Measurements from ENCODE around the gene DLEC1.
A peak's percentile ranks its signal among the peaks of the same experiment; 100 is the strongest.

Gene DLEC1

DNA sequence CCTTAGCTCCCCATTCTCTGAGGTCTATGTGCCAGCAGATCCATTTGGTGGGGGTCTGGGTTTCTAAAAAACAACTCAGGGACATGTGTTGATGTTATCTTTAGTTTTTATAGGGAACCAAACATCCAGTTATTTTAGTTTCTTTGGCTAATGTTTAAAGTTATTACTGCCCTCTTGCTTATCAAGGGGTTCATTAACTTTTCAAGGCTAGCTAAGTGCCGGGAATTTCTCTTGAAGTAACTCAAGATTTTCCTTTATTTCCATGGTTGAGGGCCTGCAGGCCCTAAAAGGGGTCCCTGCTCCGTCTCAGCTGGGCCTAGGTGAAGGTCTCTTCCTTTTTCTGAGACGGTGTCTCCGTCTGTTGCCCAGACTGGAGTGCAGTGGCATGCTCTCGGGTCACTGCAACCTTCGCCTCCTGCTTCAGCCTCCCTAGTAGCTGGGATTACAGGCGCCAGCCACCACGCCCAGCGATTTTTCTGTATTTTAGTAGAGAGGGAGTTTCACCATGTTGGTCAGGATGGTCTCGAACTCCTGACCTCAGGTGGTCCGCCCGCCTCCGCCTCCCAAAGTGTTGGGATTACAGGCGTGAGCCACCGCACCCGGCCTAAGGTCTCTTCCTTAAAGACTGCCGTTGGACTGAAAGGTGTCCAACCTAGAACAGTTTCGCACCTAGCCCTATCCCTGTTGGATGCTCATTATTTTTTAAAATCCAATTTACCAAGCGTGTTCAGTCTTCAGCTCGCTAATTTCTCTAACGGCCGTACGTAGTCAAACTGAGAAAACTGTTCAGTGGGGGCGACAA lies 125.0 kb downstream of the DLEC1 start:
- DNase-seq (ENCODE audit: insufficient read length, low spot score) (no peak), FAIRE-seq (no peak)
- no peak for TF ChIP-seq POLR2A (IDR thresholded peaks at IDR 0.05; ENCODE audit: low read depth, low read length)

DNA sequence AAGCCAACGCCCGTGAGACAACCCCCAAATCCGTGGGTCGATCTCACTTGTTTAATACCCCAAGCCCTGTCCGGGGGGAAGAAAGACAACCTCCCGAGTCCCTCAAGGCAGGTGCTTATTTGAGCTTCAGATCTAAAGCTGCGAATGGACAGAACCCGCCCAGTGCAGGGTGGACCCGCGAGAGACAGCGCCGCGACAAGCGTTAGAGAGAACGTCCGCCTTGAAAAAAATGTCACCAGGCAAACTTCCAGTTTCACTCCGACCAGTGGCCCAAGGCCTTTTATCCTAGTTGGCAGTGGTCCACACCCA lies 125.6 kb downstream of the DLEC1 start:
- no peak for TF ChIP-seq POLR2A (IDR thresholded peaks at IDR 0.05; ENCODE audit: low read depth, low read length)
- FAIRE-seq (no peak), DNase-seq (ENCODE audit: insufficient read length, low spot score) (no peak)

DNA sequence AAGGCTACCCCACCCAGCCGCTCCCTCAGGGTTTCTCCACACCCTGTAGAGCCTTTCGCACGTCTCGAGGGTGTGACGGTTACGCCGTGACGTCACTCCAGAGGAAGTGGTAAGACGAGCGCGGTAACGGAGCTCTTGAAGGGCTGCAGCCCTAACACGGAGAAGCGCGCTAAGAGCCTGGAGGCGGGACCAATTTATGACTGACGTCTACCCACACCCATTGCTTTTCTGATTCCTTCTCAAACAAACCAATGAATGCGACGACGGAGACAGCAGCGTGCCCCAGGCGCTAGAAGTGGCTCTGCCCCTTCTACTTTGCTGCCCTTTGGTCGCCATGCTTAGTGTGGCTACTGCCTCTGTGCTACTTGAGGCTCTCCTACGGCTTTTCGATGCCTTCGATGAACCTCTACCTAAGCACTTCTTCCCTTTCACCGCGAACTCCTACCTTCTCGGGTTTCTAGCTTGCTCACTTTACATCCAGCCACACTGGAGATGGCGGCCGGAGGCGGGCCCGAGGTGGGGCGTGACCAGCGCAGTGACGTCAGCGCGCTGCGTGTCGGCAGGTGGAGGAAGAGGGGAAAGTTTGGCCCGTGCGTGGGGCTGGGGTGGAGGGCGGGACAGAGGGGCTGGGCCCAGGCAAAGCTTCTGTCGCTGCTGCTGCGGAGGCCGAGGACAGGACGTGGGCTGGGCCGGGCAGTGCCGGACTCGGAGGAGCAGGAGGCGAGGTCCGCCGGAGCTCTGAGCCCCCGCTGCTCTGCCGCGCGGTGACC lies 126.1 kb downstream of the DLEC1 start, which contains the start of gene OXSR1:
OXSR1 (plus strand) TSS at position 586 of the 770 bp plus-strand sequence. CDS start 340 bp downstream, outside the sequence.
- TF ChIP-seq POLR2A (IDR thresholded peaks at IDR 0.05; ENCODE audit: low read depth, low read length), result peak; percentile 85
- FAIRE-seq, result peak; percentile 92
- peak; percentile 86 for DNase-seq (ENCODE audit: insufficient read length, low spot score)

DNA sequence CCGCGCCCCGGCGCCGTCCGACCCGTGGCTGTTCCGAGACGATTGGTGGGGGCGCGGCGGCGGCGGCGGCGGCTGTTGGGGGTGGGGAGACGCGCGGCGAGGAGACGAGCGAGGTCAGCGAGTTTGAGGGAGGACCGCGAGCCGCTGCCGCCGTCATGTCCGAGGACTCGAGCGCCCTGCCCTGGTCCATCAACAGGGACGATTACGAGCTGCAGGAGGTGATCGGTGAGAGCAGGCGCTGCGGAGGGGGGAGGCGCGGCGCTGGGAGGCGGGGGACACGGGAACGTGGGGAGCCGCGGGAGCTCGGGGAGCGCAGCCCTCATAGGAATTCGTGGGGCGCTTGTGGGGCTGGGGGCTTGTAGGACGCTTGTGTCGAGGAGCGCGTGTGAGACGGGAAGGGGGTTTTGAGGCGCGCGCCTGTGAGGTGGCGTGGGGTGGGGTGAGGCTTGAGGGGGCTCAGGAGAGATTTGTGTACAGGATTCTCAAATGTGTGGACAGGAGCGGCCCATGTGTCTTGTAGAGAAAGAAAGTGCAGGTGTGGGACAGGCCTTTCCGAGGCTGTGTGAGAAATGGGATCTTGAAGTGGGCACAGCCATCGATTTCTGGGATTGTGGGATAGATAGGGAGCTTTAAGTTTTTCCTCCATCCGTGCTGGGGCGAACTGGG lies 126.8 kb downstream of the DLEC1 start:
- TF ChIP-seq POLR2A (IDR thresholded peaks at IDR 0.05; ENCODE audit: low read depth, low read length), result no peak
- no peak for FAIRE-seq
- no peak for DNase-seq (ENCODE audit: insufficient read length, low spot score)

DNA sequence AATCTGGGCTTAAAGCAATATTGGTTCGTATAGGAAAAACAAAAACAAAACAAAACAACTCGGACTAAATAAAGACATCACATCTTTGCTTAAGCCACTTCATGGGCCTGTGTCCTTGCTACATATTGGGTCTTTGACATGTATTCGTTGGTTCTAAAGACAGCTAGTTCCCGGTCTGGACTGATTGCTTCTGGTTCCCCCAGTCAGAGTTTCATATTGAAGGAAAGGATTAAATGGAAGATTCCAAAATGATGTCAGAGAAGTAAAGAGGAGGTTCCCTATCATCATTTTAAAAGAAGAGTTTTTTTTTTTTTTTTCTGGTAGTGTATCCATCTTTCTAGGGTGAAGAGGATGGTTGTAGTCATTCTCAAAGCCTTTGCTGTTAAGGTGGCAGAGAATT lies 128.6 kb downstream of the DLEC1 start:
- DNase-seq (ENCODE audit: insufficient read length, low spot score) (no peak), FAIRE-seq (no peak)
- TF ChIP-seq POLR2A (IDR thresholded peaks at IDR 0.05; ENCODE audit: low read depth, low read length), result no peak

DNA sequence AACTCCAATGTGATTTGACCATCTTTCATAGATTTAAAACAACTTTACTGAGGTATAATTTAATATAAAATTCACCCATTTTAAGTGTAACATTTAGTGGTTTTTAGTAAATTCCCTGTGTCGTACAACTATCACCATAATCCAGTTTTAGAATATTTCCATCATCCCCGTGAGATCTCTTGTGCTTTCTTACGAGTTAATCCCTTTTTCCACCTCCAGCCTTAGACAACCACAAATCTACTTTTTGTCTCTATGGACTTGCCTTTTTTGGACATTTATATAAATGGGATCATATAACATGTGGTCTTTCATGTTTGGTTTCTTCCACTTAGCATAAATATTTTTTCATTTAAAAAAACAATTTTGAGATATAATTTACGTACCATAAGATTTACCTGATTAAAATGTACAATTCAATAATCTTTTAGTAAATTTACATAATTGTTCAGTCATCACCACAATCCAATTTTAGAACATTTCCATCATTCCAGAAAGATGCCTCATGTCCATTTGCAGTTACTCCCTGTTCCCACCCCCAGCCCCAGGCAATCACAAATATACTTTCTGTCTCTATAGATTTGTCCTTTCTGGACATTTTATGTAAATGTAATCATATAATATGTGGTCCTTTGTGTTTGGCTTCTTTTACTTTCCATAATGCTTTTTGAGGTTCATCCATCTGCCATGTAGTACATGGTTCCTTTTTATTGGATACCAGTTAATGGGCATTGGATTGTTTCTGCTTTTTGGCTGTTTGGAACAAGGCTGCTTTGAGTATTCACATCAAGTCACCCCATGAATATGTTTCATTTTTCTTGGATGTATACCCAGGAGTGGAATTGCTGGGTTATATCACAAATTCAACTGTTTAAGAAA lies 129.4 kb downstream of the DLEC1 start:
- peak; percentile 6 for FAIRE-seq
- DNase-seq (ENCODE audit: insufficient read length, low spot score), result no peak
- no peak for TF ChIP-seq POLR2A (IDR thresholded peaks at IDR 0.05; ENCODE audit: low read depth, low read length)

DNA sequence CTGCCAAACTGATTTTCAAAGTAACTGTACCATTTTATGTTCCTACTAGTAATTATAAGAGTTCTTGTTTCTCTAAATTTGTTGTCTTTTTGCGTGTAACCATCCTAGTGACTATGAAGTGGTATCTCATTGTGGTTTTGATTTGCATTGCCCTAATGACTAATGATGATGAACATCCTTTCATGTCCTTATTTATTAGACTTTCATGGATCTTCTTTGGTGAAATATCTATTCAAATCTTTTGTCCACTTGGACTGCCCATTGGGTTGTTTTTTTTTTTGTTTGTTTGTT lies 130.0 kb downstream of the DLEC1 start:
- FAIRE-seq, result no peak
- TF ChIP-seq POLR2A (IDR thresholded peaks at IDR 0.05; ENCODE audit: low read depth, low read length), result no peak
- DNase-seq (ENCODE audit: insufficient read length, low spot score), result no peak

DNA sequence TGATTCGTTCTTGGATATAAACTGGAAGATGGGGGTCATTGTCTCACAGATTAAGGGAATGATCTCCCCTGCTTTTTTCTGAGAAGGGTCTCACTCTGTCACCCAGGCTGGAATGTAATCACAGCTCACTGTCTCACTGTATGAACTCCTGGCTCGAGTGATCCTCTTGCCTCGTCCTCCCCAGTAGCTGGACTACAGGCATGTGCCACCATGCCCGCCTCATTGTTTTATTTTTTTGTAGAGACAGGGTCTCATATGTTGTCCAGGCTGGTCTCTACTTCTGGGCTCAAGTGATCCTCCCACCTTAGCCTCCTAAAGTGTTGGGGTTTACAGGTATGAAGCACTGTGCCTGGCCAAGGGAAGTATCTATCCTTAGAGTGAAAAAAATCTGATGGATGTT lies 131.7 kb downstream of the DLEC1 start:
- TF ChIP-seq POLR2A (IDR thresholded peaks at IDR 0.05; ENCODE audit: low read depth, low read length), result no peak
- DNase-seq (ENCODE audit: insufficient read length, low spot score) (no peak), FAIRE-seq (no peak)

DNA sequence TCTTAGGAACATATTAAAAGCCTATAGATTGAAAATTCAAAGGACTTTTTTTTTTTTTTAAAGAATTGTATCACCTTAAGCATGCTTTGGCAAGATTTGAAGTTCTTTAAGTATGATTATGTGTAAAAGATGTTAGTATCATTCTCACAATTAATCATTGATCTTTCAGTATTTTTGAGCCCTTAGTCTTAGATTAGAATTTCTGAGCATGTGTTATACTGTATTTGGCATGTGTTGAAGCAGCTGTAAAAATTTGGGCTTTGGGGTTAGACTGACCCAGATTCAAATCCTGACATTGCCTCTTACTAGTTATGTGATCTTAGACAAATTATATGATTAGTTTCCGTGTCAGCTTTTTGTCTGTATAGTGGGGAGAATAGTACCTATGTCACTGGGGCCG lies 132.6 kb downstream of the DLEC1 start:
- TF ChIP-seq POLR2A (IDR thresholded peaks at IDR 0.05; ENCODE audit: low read depth, low read length), result no peak
- FAIRE-seq (no peak), DNase-seq (ENCODE audit: insufficient read length, low spot score) (no peak)
